Fibroblast of mammary gland (primary cell): ENCODE measurements around the gene SLITRK2.

ENCODE experiments used
- DNase-seq: peaks from one replicate; pipeline ENCODE4 v3.0.0-alpha.2; 2010; ENCODE audit warnings: low read depth
- H3K4me3 ChIP-seq: 2 replicates; pipeline ENCODE4 v1.5.1; 2011; ENCODE audit warnings: low read depth, mild to moderate bottlenecking, low read length, moderate library complexity; ENCODE audit not compliant: control insufficient read depth
- CTCF ChIP-seq: conservative IDR thresholded peaks from 2 replicates; pipeline ENCODE4 v1.5.1; 2011; ENCODE audit warnings: low read depth, low read length, inconsistent platforms; ENCODE audit not compliant: control insufficient read depth, insufficient read depth

The SLITRK2 gene

GRCh38 chrX:145816601-145817315 is 871 bp upstream of the SLITRK2 start:
- no peak for DNase-seq
- no peak for TF ChIP-seq CTCF
- H3K4me3 ChIP-seq: no peak overlapping the region

- no peak for TF ChIP-seq CTCF
- DNase-seq: no peak
- no peak overlapping the region for H3K4me3 ChIP-seq
Measured at GRCh38 chrX:145818186-145819113, 821 bp downstream of the SLITRK2 start.

- no peak overlapping the region for H3K4me3 ChIP-seq
- no peak for TF ChIP-seq CTCF
- DNase-seq: no peak
Measured at GRCh38 chrX:145820825-145821224, 3.2 kb downstream of the SLITRK2 start.

- no peak for DNase-seq
- no peak overlapping the region for H3K4me3 ChIP-seq
- no peak for TF ChIP-seq CTCF
Measured at GRCh38 chrX:145821291-145821897, 3.8 kb downstream of the SLITRK2 start.

- DNase-seq: no peak
- no peak for TF ChIP-seq CTCF
- H3K4me3 ChIP-seq: no peak overlapping the region
Measured at GRCh38 chrX:145821898-145822571, 4.4 kb downstream of the SLITRK2 start.

- DNase-seq: no peak
- no peak for TF ChIP-seq CTCF
- H3K4me3 ChIP-seq: no peak overlapping the region
Measured at GRCh38 chrX:145823132-145823531, 5.5 kb downstream of the SLITRK2 start.
